GM21737 (cell line): ENCODE measurements around the gene ABCG1.

Source experiments
- ATAC-seq: cut with Tn5 transposase; IDR thresholded peaks from one replicate; pipeline ENCODE4 v1.9.1; 2021; ENCODE audit warnings: mild to moderate bottlenecking, moderate library complexity; ENCODE audit not compliant: unreplicated experiment

ABCG1 gene

GRCh38 chr21:42250422-42251403 is 31.8 kb downstream of the ABCG1 start:
- no peak for ATAC-seq

- ATAC-seq, result no peak
Observed at GRCh38 chr21:42251654-42252324, 32.8 kb downstream of the ABCG1 start.

GRCh38 chr21:42252325-42252654 is 33.4 kb downstream of the ABCG1 start:
- ATAC-seq, result no peak

- no peak for ATAC-seq
Observed at GRCh38 chr21:42252778-42253340, 33.9 kb downstream of the ABCG1 start.

GRCh38 chr21:42253466-42253865 is 34.5 kb downstream of the ABCG1 start:
- ATAC-seq, result no peak

- ATAC-seq, result no peak
Observed at GRCh38 chr21:42254083-42254482, 35.1 kb downstream of the ABCG1 start.

- no peak for ATAC-seq
Observed at GRCh38 chr21:42254651-42255601, 36.0 kb downstream of the ABCG1 start.

GRCh38 chr21:42255825-42256224 is 36.9 kb downstream of the ABCG1 start:
- no peak for ATAC-seq

GRCh38 chr21:42256316-42256715 is 37.4 kb downstream of the ABCG1 start:
- ATAC-seq, result no peak

GRCh38 chr21:42257091-42257765 is 38.3 kb downstream of the ABCG1 start:
- no peak for ATAC-seq

GRCh38 chr21:42258150-42258884 is 39.4 kb downstream of the ABCG1 start:
- ATAC-seq, result no peak

GRCh38 chr21:42258885-42259407 is 40.0 kb downstream of the ABCG1 start:
- no peak for ATAC-seq

- ATAC-seq, result no peak
Observed at GRCh38 chr21:42260121-42260520, 41.2 kb downstream of the ABCG1 start.

GRCh38 chr21:42261829-42262200 is 42.9 kb downstream of the ABCG1 start:
- no peak for ATAC-seq

GRCh38 chr21:42262831-42263231 is 43.9 kb downstream of the ABCG1 start:
- ATAC-seq, result no peak

- no peak for ATAC-seq
Observed at GRCh38 chr21:42263591-42264131, 44.7 kb downstream of the ABCG1 start.

- ATAC-seq, result no peak
Observed at GRCh38 chr21:42264245-42265195, 45.6 kb downstream of the ABCG1 start.
